ENCODE data around the gene FMNL3. TPM values are rescaled to one million over a fixed set of nuclear protein-coding genes. Genes with fewer than 3 reads are reported as not detected.
A peak's percentile ranks its signal among the peaks of the same experiment; 100 is the strongest.

Gene FMNL3
- total RNA-seq, 6 donors from 2014 or later: 13.0 to 46.7 (median 29.4) TPM

- ATAC-seq (ENCODE audit: low FRiP score in 2 of 2): no peak
- no peak for TF ChIP-seq EP300 (IDR thresholded peaks at IDR 0.05)
- no peak for TF ChIP-seq POLR2AphosphoS5 (IDR thresholded peaks at IDR 0.05)
- TF ChIP-seq POLR2A (IDR thresholded peaks at IDR 0.05): no peak
- TF ChIP-seq CTCF (IDR thresholded peaks at IDR 0.05): no peak
- WGBS, 2 donors: 78 to 97% methylated on average over 3 to 4 of the region's 4 CpGs
- Histone ChIP-seq H3K36me3 (peaks cover 0 to 89% (median 39%) of the 10 kb centered on the region in 4 donors), H3K9me3 (no peaks in the 10 kb centered on the region), H3K4me3 (no peak overlapping the region), H3K27me3 (no peaks in the 10 kb centered on the region), H3K4me1 (peaks cover 23 to 34% (median 25%) of the 10 kb centered on the region in 4 donors), H3K27ac (peak overlapping the region in 2 of 4 donors; percentile 73 to 77)
- no peak for DNase-seq
Measured at GRCh38 chr12:49652921-49653520, 54.2 kb downstream of the FMNL3 start.

- Histone ChIP-seq H3K27me3 (no peaks in the 10 kb centered on the region), H3K4me3 (no peak overlapping the region), H3K9me3 (no peaks in the 10 kb centered on the region), H3K27ac (peak overlapping the region in 2 of 4 donors; percentile 30 to 73), H3K4me1 (peaks cover 33 to 46% (median 35%) of the 10 kb centered on the region in 4 donors), H3K36me3 (peaks cover 0 to 82% (median 37%) of the 10 kb centered on the region in 4 donors)
- TF ChIP-seq POLR2A (IDR thresholded peaks at IDR 0.05) (no peak), CTCF (IDR thresholded peaks at IDR 0.05) (no peak), EP300 (IDR thresholded peaks at IDR 0.05) (no peak), POLR2AphosphoS5 (IDR thresholded peaks at IDR 0.05) (no peak)
- DNase-seq (no peak), ATAC-seq (ENCODE audit: low FRiP score in 2 of 2) (no peak)
- 71 to 78% methylated on average over 8 of the region's 8 CpGs for WGBS, 2 donors
Measured at GRCh38 chr12:49651855-49652254, 55.4 kb downstream of the FMNL3 start.

GRCh38 chr12:49649892-49650291, 57.3 kb downstream of the FMNL3 start:
- no peak for TF ChIP-seq CTCF (IDR thresholded peaks at IDR 0.05)
- TF ChIP-seq POLR2A (IDR thresholded peaks at IDR 0.05): no peak
- no peak for TF ChIP-seq EP300 (IDR thresholded peaks at IDR 0.05)
- no peak for TF ChIP-seq POLR2AphosphoS5 (IDR thresholded peaks at IDR 0.05)
- peaks cover 0 to 91% (median 43%) of the 10 kb centered on the region in 4 donors for H3K36me3 ChIP-seq
- H3K4me1 ChIP-seq: peaks cover 42 to 58% (median 45%) of the 10 kb centered on the region in 4 donors
- H3K4me3 ChIP-seq: no peak overlapping the region
- ATAC-seq (ENCODE audit: low FRiP score in 2 of 2) (no peak), DNase-seq (no peak)
- H3K9me3 ChIP-seq: no peaks in the 10 kb centered on the region
- WGBS, 2 donors: 80 to 83% methylated on average over 5 of the region's 5 CpGs
- peak overlapping the region in 2 of 4 donors; percentile 79 to 86 for H3K27ac ChIP-seq
- no peaks in the 10 kb centered on the region for H3K27me3 ChIP-seq

- Histone ChIP-seq H3K36me3 (peaks cover 0 to 87% (median 43%) of the 10 kb centered on the region in 4 donors), H3K27ac (peak overlapping the region; percentile 69 to 86 (median 77)), H3K4me3 (no peak overlapping the region), H3K9me3 (no peaks in the 10 kb centered on the region), H3K27me3 (no peaks in the 10 kb centered on the region), H3K4me1 (peaks cover 42 to 58% (median 46%) of the 10 kb centered on the region in 4 donors)
- WGBS, 2 donors: 91 to 96% methylated on average over 8 to 11 of the region's 11 CpGs
- TF ChIP-seq CTCF (IDR thresholded peaks at IDR 0.05) (no peak), POLR2AphosphoS5 (IDR thresholded peaks at IDR 0.05) (no peak), POLR2A (IDR thresholded peaks at IDR 0.05) (no peak), EP300 (IDR thresholded peaks at IDR 0.05) (no peak)
- ATAC-seq (ENCODE audit: low FRiP score in 2 of 2) (no peak), DNase-seq (peak in 1 of 2 donors; percentile 36)
Measured at GRCh38 chr12:49649445-49649844, 57.8 kb downstream of the FMNL3 start.

GRCh38 chr12:49648712-49649003, 58.5 kb downstream of the FMNL3 start:
- no peak for TF ChIP-seq POLR2A (IDR thresholded peaks at IDR 0.05)
- H3K36me3 ChIP-seq: peaks cover 0 to 84% (median 43%) of the 10 kb centered on the region in 4 donors
- peaks cover 42 to 54% (median 48%) of the 10 kb centered on the region in 4 donors for H3K4me1 ChIP-seq
- DNase-seq (no peak), ATAC-seq (ENCODE audit: low FRiP score in 2 of 2) (no peak)
- H3K27ac ChIP-seq: peak overlapping the region; percentile 69 to 86 (median 77)
- 53 to 65% methylated on average over 3 of the region's 3 CpGs for WGBS, 2 donors
- no peak overlapping the region for H3K4me3 ChIP-seq
- H3K27me3 ChIP-seq: no peaks in the 10 kb centered on the region
- H3K9me3 ChIP-seq: no peaks in the 10 kb centered on the region
